Measurements from ENCODE around the gene ELMO2.

The ELMO2 gene

GRCh38 chr20:46406200-46406985 lies at the start of gene ELMO2:
TSS of gene ELMO2 (minus strand) at chr20:46406615. CDS start at chr20:46394482, 12,133 bp downstream.
- peak; percentile 94 for DNase-seq

- no peak for DNase-seq
Observed at GRCh38 chr20:46455729-46456128, 49.3 kb upstream of the ELMO2 start.

GRCh38 chr20:46446851-46447250 lies 40.4 kb upstream of the ELMO2 start:
- DNase-seq, result no peak

GRCh38 chr20:46439837-46440236 lies 33.4 kb upstream of the ELMO2 start:
- DNase-seq, result no peak

- no peak for DNase-seq
Observed at GRCh38 chr20:46438156-46438750, 31.8 kb upstream of the ELMO2 start.

GRCh38 chr20:46435146-46435545 lies 28.7 kb upstream of the ELMO2 start:
- DNase-seq, result no peak

GRCh38 chr20:46434597-46434996 lies 28.2 kb upstream of the ELMO2 start:
- no peak for DNase-seq

- no peak for DNase-seq
Observed at GRCh38 chr20:46433051-46433450, 26.6 kb upstream of the ELMO2 start.

- no peak for DNase-seq
Observed at GRCh38 chr20:46430921-46431712, 24.7 kb upstream of the ELMO2 start.

- DNase-seq, result no peak
Observed at GRCh38 chr20:46427384-46427783, 21.0 kb upstream of the ELMO2 start.

GRCh38 chr20:46423882-46424482 lies 17.6 kb upstream of the ELMO2 start:
- no peak for DNase-seq

- no peak for DNase-seq
Observed at GRCh38 chr20:46423342-46423741, 16.9 kb upstream of the ELMO2 start.

GRCh38 chr20:46420878-46421277 lies 14.5 kb upstream of the ELMO2 start:
- no peak for DNase-seq

- no peak for DNase-seq
Observed at GRCh38 chr20:46419882-46420281, 13.5 kb upstream of the ELMO2 start.

- no peak for DNase-seq
Observed at GRCh38 chr20:46416839-46417238, 10.4 kb upstream of the ELMO2 start.

- no peak for DNase-seq
Observed at GRCh38 chr20:46416421-46416820, 10.0 kb upstream of the ELMO2 start.

GRCh38 chr20:46415773-46416172 lies 9.4 kb upstream of the ELMO2 start:
- no peak for DNase-seq

- DNase-seq, result no peak
Observed at GRCh38 chr20:46414608-46415007, 8.2 kb upstream of the ELMO2 start.

GRCh38 chr20:46411637-46412036 lies 5.2 kb upstream of the ELMO2 start:
- DNase-seq, result no peak

- no peak for DNase-seq
Observed at GRCh38 chr20:46408281-46408731, 1.9 kb upstream of the ELMO2 start.

GRCh38 chr20:46407671-46407996 lies 1.2 kb upstream of the ELMO2 start:
- no peak for DNase-seq

- peak; percentile 56 for DNase-seq
Observed at GRCh38 chr20:46406986-46407670, 713 bp upstream of the ELMO2 start.

- DNase-seq, result no peak
Observed at GRCh38 chr20:46402331-46402811, 4.0 kb downstream of the ELMO2 start.
